H1 (cell line): Measurements from ENCODE around the gene MTX1. TPM values are rescaled to one million over a fixed set of nuclear protein-coding genes. Genes with fewer than 3 reads are reported as not detected.

Experiments
- CBX5 ChIP-seq: fragments of 300-800, 300-1000 bp; sonication (generic); IDR thresholded peaks from 2 replicates; pipeline ENCODE4 v1.7.1; 2016; ENCODE audit warnings: antibody characterized with exemption, low read length, low read depth
- CEBPB ChIP-seq: IDR thresholded peaks from 2 replicates; pipeline ENCODE4 v1.6.1; 2012; ENCODE audit warnings: low read depth, low read length
- SUZ12 ChIP-seq: fragments of 200-600 bp; sonication (generic); IDR thresholded peaks from 2 replicates; pipeline ENCODE4 v1.6.1; 2012; ENCODE audit warnings: mild to moderate bottlenecking, inconsistent platforms, low read length, moderate library complexity, mixed read lengths
- polyA plus RNA-seq, 7 experiments: library from polyadenylated mRNA; depleted of rRNA in 3 of 7; stranded (reverse) in 5 of 7; unstranded in 2 of 7; fragments of >200 nt in 5 of 7; fragments of 200-250 nt in 2 of 7; gene quantifications; 1 replicate in 5 of 7; 2 replicates in 1 of 7; 4 replicates in 1 of 7; pipeline versions ENCODE4 v1.2.1 to v1.2.3, GENCODE V29; 2011 to 2013; ENCODE audit warnings: missing spikeins in 2 of 7, mixed read lengths in 2 of 7
- total RNA-seq: library from RNA; stranded (reverse); fragmentation: NEBNext Ultra II Directional; extraction: Animal tissue kit (Norgen Biotek cat#: 25700); gene quantifications from 2 replicates; pipeline ENCODE4 v1.2.1, GENCODE V29; 2021

MTX1 gene
- total and polyA plus RNA-seq, 2 of the 8 experiments (the other 6 are each of a cell fraction or from before 2014, with no cell fraction given) = 47.9 to 131 TPM

- no peak for TF ChIP-seq CBX5
- no peak for TF ChIP-seq SUZ12
- TF ChIP-seq CEBPB = no peak
These were observed 13.0 kb upstream of the MTX1 start (continued) for GRCh38 chr1:155195201-155196102.
